Transverse colon (tissue), 4 donors: ENCODE data around the gene CLDN20. TPM values are rescaled to one million over a fixed set of nuclear protein-coding genes. Genes with fewer than 3 reads are reported as not detected.

Experiments used
- DNase-seq: peaks from one replicate; pipeline ENCODE4 v3.0.0-alpha.2; 2019
- H3K27ac ChIP-seq, 4 donors: fragments of 200-600 bp; sonication (generic); 2 replicates each; pipeline ENCODE4 v1.5.1; 2016 to 2018; ENCODE audit warnings: inconsistent platforms in 4 of 4
- H3K27me3 ChIP-seq: fragments of 200-600 bp; sonication (generic); 2 replicates; pipeline ENCODE4 v1.5.1; 2017; ENCODE audit warnings: inconsistent platforms
- H3K36me3 ChIP-seq, 4 donors: fragments of 200-600 bp; sonication (generic); 2 replicates each; pipeline ENCODE4 v1.5.1; 2017 to 2019; ENCODE audit warnings: inconsistent platforms in 4 of 4
- H3K4me1 ChIP-seq, 4 donors: fragments of 200-600 bp; sonication (generic); 2 replicates each; pipeline ENCODE4 v1.5.1; 2017 to 2020; ENCODE audit warnings: inconsistent platforms in 4 of 4
- H3K4me3 ChIP-seq, 4 donors: fragments of 200-600 bp; sonication (generic); 1 replicate in 1 of 4; 2 replicates in 3 of 4; pipeline versions ENCODE4 v1.5.1 to v1.6.1; 2017 to 2019; ENCODE audit warnings: inconsistent platforms in 4 of 4
- H3K9me3 ChIP-seq, 2 donors: fragments of 200-600 bp; sonication (generic); 2 replicates each; pipeline ENCODE4 v1.5.1; 2017 to 2019; ENCODE audit warnings: inconsistent platforms in 2 of 2
- CTCF ChIP-seq, 5 experiments: fragments of 200-600 bp in 3 of 5; fragments of 450-650 bp in 2 of 5; sonication (generic) in 3 of 5; IDR thresholded peaks; 1 replicate in 2 of 5; 2 replicates in 3 of 5; pipeline ENCODE4 v1.5.1; 2016 to 2017; ENCODE audit warnings: antibody characterized with exemption in 5 of 5, inconsistent platforms in 3 of 5, mild to moderate bottlenecking in 2 of 5, moderate library complexity in 1 of 5
- EP300 ChIP-seq: sonication (generic); formaldehyde crosslinking; IDR thresholded peaks from one replicate; pipeline ENCODE4 v1.6.1; 2017; ENCODE audit warnings: antibody characterized with exemption, low read depth
- POLR2A ChIP-seq: fragments of 450-650 bp; IDR thresholded peaks from one replicate; pipeline ENCODE4 v1.6.1; 2016; ENCODE audit warnings: antibody characterized with exemption, mild to moderate bottlenecking, moderate library complexity
- POLR2AphosphoS5 ChIP-seq, 3 donors: sonication (generic); formaldehyde crosslinking; IDR thresholded peaks; one replicate each; pipeline ENCODE4 v1.6.1; 2016; ENCODE audit warnings: antibody characterized with exemption in 3 of 3
- WGBS, 2 donors: methylation state at CpG; one replicate each; pipeline ENCODE4 v1.1.5; 2018; ENCODE audit warnings: low coverage in 1 of 2; 5-methylcytosine and 5-hydroxymethylcytosine counted together
- in situ Hi-C, 4 donors: fragments of 200-750 bp; cut with MboI; loops; one replicate each; pipeline versions ENCODE4 v1.15.0 to v1.15.1; 2017; ENCODE audit warnings: low sequenced_read_pairs in 3 of 4, low pct_ligation_motif_present in 1 of 4, low pct_unique_long_range_greater_than_20kb in 1 of 4
- intact Hi-C: fragments of 100-400 bp; cut with DNase I; formaldehyde crosslinking; loops from one replicate; pipeline ENCODE4 v1.15.1; 2023; ENCODE audit warnings: low total_unique reads
- total RNA-seq, 4 donors: library from RNA; depleted of rRNA; stranded (reverse); fragments of >200 nt; gene quantifications; one replicate each; pipeline ENCODE4 v1.1.0, GENCODE V29; 2016

CLDN20 gene
- total RNA-seq, 4 donors from 2014 or later, result not detected

- Histone ChIP-seq H3K27ac (peak within 1 kb of the TSS; percentile 86 to 90 (median 88)), H3K36me3 (peaks cover 0 to 10% (median 3%) of the 10 kb centered on the region in 4 donors), H3K4me3 (peak within 1 kb of the TSS; percentile 83 to 89 (median 86)), H3K9me3 (no peaks in the 10 kb centered on the region), H3K27me3 (no peaks in the 10 kb centered on the region), H3K4me1 (peaks cover 0 to 20% (median 5%) of the 10 kb centered on the region in 4 donors)
- 0% methylated on average over 48 of the region's 52 CpGs; no CpG with 5 or more reads in 1 of the 2 donors for WGBS, 2 donors
- intact Hi-C loops, result no loop called here
- TF ChIP-seq POLR2A (peak; percentile 92), POLR2AphosphoS5 (IDR thresholded peaks at IDR 0.05) (peak; percentile 91 to 93 (median 93)), EP300 (no peak), CTCF (IDR thresholded peaks at IDR 0.05) (no peak)
- peak; percentile 99 for DNase-seq
- in situ Hi-C loops, result no loop called here
These were observed 50.4 kb downstream of the CLDN20 start, which contains the start of gene TFB1M for GRCh38 chr6:155314092-155314772. TSS of gene TFB1M (minus strand) at chr6:155314484. CDS start at chr6:155314428, 56 bp downstream.

- DNase-seq, result peak; percentile 63
- Histone ChIP-seq H3K36me3 (peaks cover 0 to 3% (median 0%) of the 10 kb centered on the region in 4 donors), H3K27me3 (no peaks in the 10 kb centered on the region), H3K27ac (peak overlapping the region; percentile 86 to 90 (median 88)), H3K4me3 (peak overlapping the region; percentile 7 to 87 (median 84)), H3K4me1 (peaks cover 0 to 20% (median 5%) of the 10 kb centered on the region in 4 donors), H3K9me3 (no peaks in the 10 kb centered on the region)
- in situ Hi-C loops (no loop called here), intact Hi-C loops (no loop called here)
- 1 to 2% methylated on average over 11 to 20 of the region's 20 CpGs for WGBS, 2 donors
- peak in 1 of 3 donors; percentile 13 for TF ChIP-seq POLR2AphosphoS5 (IDR thresholded peaks at IDR 0.05)
- TF ChIP-seq EP300, result no peak
These were observed 51.1 kb downstream of the CLDN20 start for GRCh38 chr6:155314773-155315515.

GRCh38 chr6:155315516-155315871 is 51.7 kb downstream of the CLDN20 start:
- no peaks in the 10 kb centered on the region for H3K36me3 ChIP-seq
- in situ Hi-C loops, result no loop called here
- no peak for TF ChIP-seq CTCF (IDR thresholded peaks at IDR 0.05)
- DNase-seq, result no peak
- peak overlapping the region in 2 of 4 donors; percentile 83 to 86 for H3K4me3 ChIP-seq
- no peaks in the 10 kb centered on the region for H3K9me3 ChIP-seq
- peaks cover 0 to 20% (median 5%) of the 10 kb centered on the region in 4 donors for H3K4me1 ChIP-seq
- H3K27me3 ChIP-seq, result no peaks in the 10 kb centered on the region
- H3K27ac ChIP-seq, result peak overlapping the region; percentile 86 to 90 (median 88)
- intact Hi-C loops, result no loop called here
- WGBS, 2 donors, result 21 to 22% methylated on average over 3 of the region's 3 CpGs

GRCh38 chr6:155316419-155316818 is 52.6 kb downstream of the CLDN20 start:
- intact Hi-C loops, result no loop called here
- Histone ChIP-seq H3K36me3 (no peaks in the 10 kb centered on the region), H3K4me1 (peaks cover 0 to 20% (median 5%) of the 10 kb centered on the region in 4 donors), H3K9me3 (no peaks in the 10 kb centered on the region), H3K27me3 (no peaks in the 10 kb centered on the region), H3K27ac (no peak overlapping the region), H3K4me3 (no peak overlapping the region)
- no peak for DNase-seq
- in situ Hi-C loops, result no loop called here
- WGBS, 2 donors, result 98 to 100% methylated on average over 1 of the region's 1 CpG
- TF ChIP-seq POLR2AphosphoS5 (IDR thresholded peaks at IDR 0.05), result no peak
- no peak for TF ChIP-seq POLR2A
- no peak for TF ChIP-seq EP300
- TF ChIP-seq CTCF (IDR thresholded peaks at IDR 0.05), result no peak
